Measurements from ENCODE around the gene ALG12. TPM values are rescaled to one million over a fixed set of nuclear protein-coding genes. Genes with fewer than 3 reads are reported as not detected.

ALG12 gene
- polyA plus RNA-seq, 1 of the 3 experiments (the other 2 are of a cell fraction) = 9.9 TPM

- peak; percentile 37 for DNase-seq
- H3K4me3 ChIP-seq (ENCODE audit: low read depth in 2 of 2, low read length in 1 of 2) = no peak overlapping the region
- H3F3A ChIP-seq (replicated peaks; ENCODE audit: insufficient read depth) = no peaks in the 10 kb centered on the region
- no peaks in the 10 kb centered on the region for H3K27me3 ChIP-seq (ENCODE audit: insufficient read depth)
- no peaks in the 10 kb centered on the region for H3K9me2 ChIP-seq
- H3K4me2 ChIP-seq = no peak overlapping the region
- POLR2A ChIA-PET = no interaction called here
- H3K9me3 ChIP-seq = no peaks in the 10 kb centered on the region; the same call in 1 of the 2 replicates
- H3K27ac ChIP-seq (ENCODE audit: low read depth in 2 of 2, low read length in 1 of 2) = no peak overlapping the region
- peaks cover 16% of the 10 kb centered on the region; the same call in 1 of the 2 replicates for H3K79me2 ChIP-seq (ENCODE audit: insufficient read depth)
- H3K9ac ChIP-seq = no peak overlapping the region
- no peaks in the 10 kb centered on the region for H3K4me1 ChIP-seq (ENCODE audit: control insufficient read depth in 1 of 2, insufficient read depth in 2 of 2, low read depth in 1 of 2, low read length in 1 of 2)
- H2AFZ ChIP-seq (ENCODE audit: low read depth) = no peak overlapping the region
- WGBS (ENCODE audit: low lambda C conversion rate) = 93% methylated on average over 8 of the region's 8 CpGs
- 0 out of 2 replicates have a peak, but pooled peaks cover 2% of the 10 kb centered on the region for H4K20me1 ChIP-seq (ENCODE audit: insufficient read depth)
- peaks cover 13 to 32% of the 10 kb centered on the region in 2 experiments for H3K36me3 ChIP-seq (replicated peaks in 1 of 2; ENCODE audit: control insufficient read depth in 1 of 2, insufficient read depth in 2 of 2, low read length in 1 of 2)
- CTCF ChIA-PET = interaction anchor here (0.7 kb wide), 1 partner anchor 129 kb away, joined by 3 read pairs; no protein-coding TSS in a partner anchor
- TF ChIP-seq MAX (IDR thresholded peaks at IDR 0.05; ENCODE audit: low read depth) = no peak
- TF ChIP-seq EZH2phosphoT487 (IDR thresholded peaks at IDR 0.05; ENCODE audit: borderline replicate concordance, low read depth) = no peak
- TF ChIP-seq SIN3A (IDR thresholded peaks at IDR 0.05; ENCODE audit: borderline replicate concordance, low read depth, low read length) = no peak
- TF ChIP-seq NFIC (IDR thresholded peaks at IDR 0.05; ENCODE audit: borderline replicate concordance) = no peak
- TF ChIP-seq ZBTB33 (IDR thresholded peaks at IDR 0.05; ENCODE audit: borderline replicate concordance, low read depth) = no peak
- no peak for TF ChIP-seq CHD2 (IDR thresholded peaks at IDR 0.05; ENCODE audit: low read length, partially characterized antibody)
- no peak for TF ChIP-seq RFX5 (IDR thresholded peaks at IDR 0.05; ENCODE audit: low read length)
- no peak for TF ChIP-seq USF2 (IDR thresholded peaks at IDR 0.05; ENCODE audit: borderline replicate concordance, low read depth, low read length)
- TF ChIP-seq TCF12 (IDR thresholded peaks at IDR 0.05) = no peak
- TF ChIP-seq TAF1 (IDR thresholded peaks at IDR 0.05; ENCODE audit: borderline replicate concordance, low read depth, low read length) = no peak
- TF ChIP-seq REST (IDR thresholded peaks at IDR 0.05; ENCODE audit: low read depth, low read length) = no peak
- TF ChIP-seq MXI1 (IDR thresholded peaks at IDR 0.05; ENCODE audit: low read depth, low read length) = no peak
- TF ChIP-seq CTCF (IDR thresholded peaks at IDR 0.05) = no peak
- TF ChIP-seq USF1 (IDR thresholded peaks at IDR 0.05; ENCODE audit: borderline replicate concordance, low read depth) = no peak
- TF ChIP-seq FOSL2 (IDR thresholded peaks at IDR 0.05; ENCODE audit: borderline replicate concordance, low read depth) = no peak
- no peak for TF ChIP-seq TEAD4 (IDR thresholded peaks at IDR 0.05; ENCODE audit: borderline replicate concordance, insufficient read depth)
- no peak for TF ChIP-seq POLR2AphosphoS5 (IDR thresholded peaks at IDR 0.05; ENCODE audit: low read depth, low read length)
- TF ChIP-seq IRF3 (IDR thresholded peaks at IDR 0.05; ENCODE audit: low read depth, low read length) = no peak
- TF ChIP-seq PBX3 (IDR thresholded peaks at IDR 0.05) = no peak
Observed at GRCh38 chr22:49894322-49895054, 23.8 kb downstream of the ALG12 start.
